Chondrocyte (in vitro differentiated cells): ENCODE results near the gene HLCS. TPM values are rescaled to one million over a fixed set of nuclear protein-coding genes. Genes with fewer than 3 reads are reported as not detected.

ENCODE experiments used
- DNase-seq: peaks from one replicate; pipeline ENCODE4 v3.0.0; 2021; ENCODE audit warnings: mixed read lengths, low spot score
- H3K27ac Mint-ChIP-seq: one replicate; pipeline ENCODE4 v1.8.0; 2021; ENCODE audit warnings: mild to moderate bottlenecking, moderate library complexity, mixed read lengths; ENCODE audit not compliant: unreplicated experiment
- H3K27me3 Mint-ChIP-seq: 2 replicates; pipeline ENCODE4 v1.8.0; 2021; ENCODE audit warnings: low read depth, mixed read lengths
- H3K36me3 Mint-ChIP-seq: 2 replicates; pipeline ENCODE4 v1.8.0; 2021; ENCODE audit warnings: low read depth, mixed read lengths
- H3K4me1 Mint-ChIP-seq: 2 replicates; pipeline ENCODE4 v1.8.0; 2021; ENCODE audit warnings: low read depth, mild to moderate bottlenecking, mixed read lengths
- H3K4me3 Mint-ChIP-seq: one replicate; pipeline ENCODE4 v1.8.0; 2021; ENCODE audit warnings: mild to moderate bottlenecking, moderate library complexity, mixed read lengths; ENCODE audit not compliant: unreplicated experiment
- H3K9me3 Mint-ChIP-seq: 2 replicates; pipeline ENCODE4 v1.8.0; 2021; ENCODE audit warnings: low read depth, mixed read lengths
- CTCF ChIP-seq: fragments of 200-600 bp; sonication (generic); IDR thresholded peaks from 2 replicates; pipeline ENCODE4 v1.5.0; 2021; ENCODE audit warnings: antibody characterized with exemption, mild to moderate bottlenecking, moderate library complexity
- total RNA-seq: library from RNA; stranded (reverse); gene quantifications from 3 replicates; pipeline ENCODE4 v1.2.1, GENCODE V29; 2021

Gene HLCS
- total RNA-seq, 1 donor from 2014 or later = 30.4 TPM

- H3K4me1 Mint-ChIP-seq = peaks cover 11% of the 10 kb centered on the region
- peaks cover 32% of the 10 kb centered on the region for H3K36me3 Mint-ChIP-seq
- H3K27me3 Mint-ChIP-seq = no peaks in the 10 kb centered on the region
- no peak for DNase-seq
- H3K9me3 Mint-ChIP-seq = peaks cover 4% of the 10 kb centered on the region
- H3K27ac Mint-ChIP-seq = no peak overlapping the region
- no peak overlapping the region for H3K4me3 Mint-ChIP-seq
- TF ChIP-seq CTCF = no peak
Measured at GRCh38 chr21:36946949-36947356, 19.5 kb downstream of the HLCS start.

- Mint-ChIP-seq H3K36me3 (peaks cover 31% of the 10 kb centered on the region), H3K9me3 (peaks cover 4% of the 10 kb centered on the region), H3K27me3 (no peaks in the 10 kb centered on the region), H3K4me3 (no peak overlapping the region), H3K27ac (no peak overlapping the region), H3K4me1 (peaks cover 11% of the 10 kb centered on the region)
- no peak for TF ChIP-seq CTCF
- no peak for DNase-seq
Measured at GRCh38 chr21:36945496-36946138, 20.9 kb downstream of the HLCS start.

GRCh38 chr21:36936361-36937135, 29.9 kb downstream of the HLCS start:
- no peak for TF ChIP-seq CTCF
- Mint-ChIP-seq H3K27me3 (no peaks in the 10 kb centered on the region), H3K27ac (no peak overlapping the region), H3K9me3 (no peaks in the 10 kb centered on the region), H3K4me3 (no peak overlapping the region), H3K4me1 (peaks cover 8% of the 10 kb centered on the region), H3K36me3 (peaks cover 27% of the 10 kb centered on the region)
- DNase-seq = no peak

GRCh38 chr21:36934864-36935420, 31.5 kb downstream of the HLCS start:
- no peaks in the 10 kb centered on the region for H3K27me3 Mint-ChIP-seq
- H3K4me3 Mint-ChIP-seq = no peak overlapping the region
- peaks cover 8% of the 10 kb centered on the region for H3K4me1 Mint-ChIP-seq
- H3K9me3 Mint-ChIP-seq = no peaks in the 10 kb centered on the region
- peaks cover 28% of the 10 kb centered on the region for H3K36me3 Mint-ChIP-seq
- TF ChIP-seq CTCF = no peak
- no peak for DNase-seq
- no peak overlapping the region for H3K27ac Mint-ChIP-seq

- TF ChIP-seq CTCF = no peak
- Mint-ChIP-seq H3K4me3 (no peak overlapping the region), H3K27ac (no peak overlapping the region), H3K36me3 (peaks cover 24% of the 10 kb centered on the region), H3K4me1 (peaks cover 7% of the 10 kb centered on the region), H3K27me3 (no peaks in the 10 kb centered on the region), H3K9me3 (no peaks in the 10 kb centered on the region)
- no peak for DNase-seq
Measured at GRCh38 chr21:36932161-36932816, 34.2 kb downstream of the HLCS start.
